Common myeloid progenitor, CD34-positive (primary cell): ENCODE data around the gene ARHGAP19.

Experiments
- CTCF ChIA-PET: fragments of 350-600 bp; sonication (Branson Sonifier 250); formaldehyde crosslinking; loops from one replicate; lab custom pipeline; 2021; ENCODE audit warnings: antibody characterized with exemption; lab: Charles Lee
- POLR2A ChIA-PET: fragments of 350-600 bp; sonication (Branson Sonifier 250); formaldehyde crosslinking; loops from one replicate; lab custom pipeline; 2021; ENCODE audit warnings: antibody characterized with exemption; lab: Charles Lee
- DNase-seq, 3 donors: peaks; one replicate each; pipeline versions ENCODE4 v3.0.0 to v3.0.0-alpha.2; 2013
- H3K27ac ChIP-seq, 2 experiments: 1 replicate in 1 of 2; 2 replicates in 1 of 2; pipeline ENCODE4 v1.7.0; 2013; ENCODE audit warnings: inconsistent platforms in 2 of 2, low read length in 2 of 2, mild to moderate bottlenecking in 2 of 2, low read depth in 1 of 2, moderate library complexity in 1 of 2; ENCODE audit not compliant: severe bottlenecking in 2 of 2, insufficient read depth in 1 of 2, poor library complexity in 1 of 2
- H3K27me3 ChIP-seq, 5 experiments: replicated peaks in 2 of 5; 1 replicate in 3 of 5; 2 replicates in 2 of 5; pipeline versions ENCODE4 v1.6.1 to v1.7.0; 2013; ENCODE audit warnings: low read length in 4 of 5, mild to moderate bottlenecking in 2 of 5, moderate library complexity in 2 of 5, inconsistent platforms in 1 of 5; ENCODE audit not compliant: insufficient read depth in 5 of 5, control insufficient read depth in 4 of 5
- H3K36me3 ChIP-seq, 4 experiments: 1 replicate in 2 of 4; 2 replicates in 2 of 4; pipeline versions ENCODE4 v1.6.1 to v1.7.0; 2013; ENCODE audit warnings: low read length in 3 of 4, control low read depth in 1 of 4, mild to moderate bottlenecking in 1 of 4; ENCODE audit not compliant: control insufficient read depth in 4 of 4, insufficient read depth in 4 of 4
- H3K4me1 ChIP-seq, 4 experiments: 1 replicate in 3 of 4; 2 replicates in 1 of 4; pipeline versions ENCODE4 v1.6.1 to v1.7.1; 2013; ENCODE audit warnings: low read length in 3 of 4, mild to moderate bottlenecking in 3 of 4, control low read depth in 1 of 4, inconsistent platforms in 1 of 4, moderate library complexity in 1 of 4; ENCODE audit not compliant: control insufficient read depth in 4 of 4, insufficient read depth in 4 of 4; ENCODE audit errors: control extremely low read depth in 1 of 4
- H3K4me3 ChIP-seq, 7 experiments: 1 replicate in 4 of 7; 2 replicates in 3 of 7; pipeline versions ENCODE4 v1.5.1 to v1.7.0; 2013; ENCODE audit warnings: mild to moderate bottlenecking in 7 of 7, low read length in 6 of 7, moderate library complexity in 6 of 7, inconsistent platforms in 2 of 7, low read depth in 2 of 7, control low read depth in 1 of 7; ENCODE audit not compliant: insufficient read depth in 4 of 7, control insufficient read depth in 1 of 7; ENCODE audit errors: extremely low read depth in 1 of 7
- H3K9me3 ChIP-seq, 5 experiments: 1 replicate in 4 of 5; 2 replicates in 1 of 5; pipeline versions ENCODE4 v1.6.1 to v1.7.1; 2013; ENCODE audit warnings: low read length in 4 of 5, mild to moderate bottlenecking in 2 of 5, inconsistent platforms in 1 of 5, low read depth in 1 of 5, moderate library complexity in 1 of 5; ENCODE audit not compliant: control insufficient read depth in 4 of 5, insufficient read depth in 2 of 5; ENCODE audit errors: control extremely low read depth in 1 of 5
- WGBS: methylation state at CpG from one replicate; pipeline ENCODE4 v1.1.5; 2013; ENCODE audit not compliant: insufficient coverage; 5-methylcytosine and 5-hydroxymethylcytosine counted together

ARHGAP19 gene

GRCh38 chr10:97178074-97178473, 114.4 kb downstream of the ARHGAP19 start:
- H3K9me3 ChIP-seq = no peaks in the 10 kb centered on the region
- no peak overlapping the region for H3K27ac ChIP-seq
- H3K36me3 ChIP-seq = no peaks in the 10 kb centered on the region
- POLR2A ChIA-PET = no interaction called here
- DNase-seq = no peak
- 87% methylated on average over 3 of the region's 5 CpGs for WGBS
- CTCF ChIA-PET = interaction anchor here (0.7 to 6.2 kb wide), 5 partner anchors 19 to 98 kb away, joined by 3 to 44 read pairs (median 7); no protein-coding TSS in a partner anchor
- no peaks in the 10 kb centered on the region for H3K4me1 ChIP-seq
- peaks cover 4 to 64% (median 26%) of the 10 kb centered on the region in 5 experiments for H3K27me3 ChIP-seq
- H3K4me3 ChIP-seq = no peak overlapping the region

DNA sequence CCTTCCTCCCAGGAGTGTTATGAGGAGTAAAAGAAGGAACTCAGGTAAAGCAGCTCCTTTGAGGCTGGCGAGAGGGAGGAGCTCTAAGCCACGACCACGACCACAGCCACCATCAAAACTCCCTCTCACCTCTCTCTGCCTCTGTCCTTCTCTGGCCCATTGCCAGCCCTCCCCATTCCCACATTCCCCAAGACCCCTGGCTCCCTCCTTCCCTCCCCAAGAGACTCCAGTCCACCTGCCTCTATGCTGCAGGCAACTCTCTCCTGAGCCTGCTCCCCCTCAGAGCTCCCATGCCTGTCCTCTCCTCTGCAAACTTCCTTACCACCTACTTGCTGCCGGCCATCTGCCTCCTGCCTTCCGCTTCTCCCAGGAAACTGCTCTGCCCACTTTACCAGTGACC, 116.2 kb downstream of the ARHGAP19 start:
- POLR2A ChIA-PET = no interaction called here
- CTCF ChIA-PET = interaction anchor here (1.7 kb wide), 1 partner anchor 95 kb away, joined by 6 read pairs; no protein-coding TSS in a partner anchor
- DNase-seq = no peak
- H3K36me3 ChIP-seq = no peaks in the 10 kb centered on the region
- H3K9me3 ChIP-seq = no peaks in the 10 kb centered on the region
- H3K27me3 ChIP-seq = peaks cover 4 to 57% (median 26%) of the 10 kb centered on the region in 5 experiments
- H3K4me3 ChIP-seq = no peak overlapping the region
- WGBS = 41% methylated on average over 4 of the region's 5 CpGs
- H3K4me1 ChIP-seq = no peaks in the 10 kb centered on the region
- H3K27ac ChIP-seq = no peak overlapping the region

DNA sequence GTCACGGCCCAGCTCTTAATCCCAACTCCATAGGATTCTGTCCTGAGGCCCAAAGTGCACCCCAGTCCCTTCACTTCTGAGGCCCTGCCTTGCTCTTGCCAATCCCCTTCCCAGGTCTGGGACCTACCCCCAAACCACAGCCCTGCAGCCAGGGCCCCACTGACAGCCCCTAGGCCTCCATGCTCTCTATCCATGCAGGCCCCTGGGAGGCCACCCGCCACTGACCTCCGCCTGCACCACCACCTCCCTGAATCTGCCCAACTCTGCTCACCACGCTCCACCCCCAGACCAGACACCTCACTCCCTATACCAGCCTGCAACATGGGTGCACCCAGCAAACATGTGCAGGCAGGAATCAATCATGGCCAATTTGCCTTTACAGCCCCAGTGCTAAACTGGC, 116.9 kb downstream of the ARHGAP19 start:
- Histone ChIP-seq H3K4me3 (no peak overlapping the region), H3K4me1 (no peaks in the 10 kb centered on the region), H3K36me3 (no peaks in the 10 kb centered on the region), H3K27ac (no peak overlapping the region), H3K27me3 (peaks cover 4 to 57% (median 25%) of the 10 kb centered on the region in 5 experiments), H3K9me3 (no peaks in the 10 kb centered on the region)
- ChIA-PET CTCF (interaction anchor here (0.8 to 1.1 kb wide), 2 partner anchors 21 to 28 kb away, joined by 3 to 4 read pairs; no protein-coding TSS in a partner anchor), POLR2A (no interaction called here)
- 100% methylated on average over 2 of the region's 4 CpGs for WGBS
- no peak for DNase-seq

DNA sequence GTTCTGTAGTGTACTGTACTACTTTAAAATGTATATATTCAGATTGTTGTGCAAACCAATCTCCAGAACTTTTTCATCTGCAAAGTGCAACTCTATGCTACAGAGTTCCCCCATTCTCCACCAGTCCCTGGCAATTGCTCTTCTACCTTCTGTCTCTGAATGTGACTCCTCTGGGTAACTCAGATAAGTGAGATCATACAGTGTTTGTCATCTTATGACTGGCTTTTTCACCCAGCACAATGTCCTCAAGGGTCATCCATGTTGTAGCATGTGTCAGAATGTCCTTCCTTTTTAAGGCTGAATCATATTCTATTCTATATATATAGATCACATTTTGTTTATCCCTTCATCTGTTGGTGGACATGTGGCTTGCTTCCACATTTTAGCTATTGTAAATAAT, 117.5 kb downstream of the ARHGAP19 start:
- H3K9me3 ChIP-seq = no peaks in the 10 kb centered on the region
- ChIA-PET CTCF (interaction anchor here (0.8 to 1.5 kb wide), 3 partner anchors 21 to 91 kb away, joined by 3 to 5 read pairs (median 4); no protein-coding TSS in a partner anchor), POLR2A (no interaction called here)
- H3K27ac ChIP-seq = no peak overlapping the region
- peaks cover 4 to 56% (median 22%) of the 10 kb centered on the region in 5 experiments for H3K27me3 ChIP-seq
- H3K4me3 ChIP-seq = no peak overlapping the region
- H3K36me3 ChIP-seq = no peaks in the 10 kb centered on the region
- DNase-seq = no peak
- H3K4me1 ChIP-seq = no peaks in the 10 kb centered on the region

GRCh38 chr10:97174276-97174775, 118.1 kb downstream of the ARHGAP19 start:
- WGBS = 100% methylated on average over 4 of the region's 5 CpGs
- no peak overlapping the region for H3K27ac ChIP-seq
- H3K4me1 ChIP-seq = no peaks in the 10 kb centered on the region
- H3K9me3 ChIP-seq = no peaks in the 10 kb centered on the region
- ChIA-PET CTCF (interaction anchor here (1.1 to 1.6 kb wide), 3 partner anchors 12 to 91 kb away, joined by 4 to 5 read pairs (median 5); no protein-coding TSS in a partner anchor), POLR2A (no interaction called here)
- H3K36me3 ChIP-seq = no peaks in the 10 kb centered on the region
- no peak for DNase-seq
- peaks cover 4 to 56% (median 16%) of the 10 kb centered on the region in 5 experiments for H3K27me3 ChIP-seq
- no peak overlapping the region for H3K4me3 ChIP-seq

GRCh38 chr10:97173036-97173435, 119.4 kb downstream of the ARHGAP19 start:
- no peaks in the 10 kb centered on the region for H3K4me1 ChIP-seq
- WGBS = 85% methylated on average over 2 of the region's 6 CpGs
- no peak overlapping the region for H3K27ac ChIP-seq
- POLR2A ChIA-PET = interaction anchor here (0.7 kb wide), 1 partner anchor 187 kb away, joined by 3 read pairs; no protein-coding TSS in a partner anchor
- peaks cover under 1 to 44% (median 12%) of the 10 kb centered on the region in 5 experiments for H3K27me3 ChIP-seq
- H3K36me3 ChIP-seq = no peaks in the 10 kb centered on the region
- H3K4me3 ChIP-seq = no peak overlapping the region
- no peak for DNase-seq
- no peaks in the 10 kb centered on the region for H3K9me3 ChIP-seq
- CTCF ChIA-PET = interaction anchor here (0.7 to 1.7 kb wide), 5 partner anchors 9 to 49 kb away, joined by 3 to 6 read pairs (median 3); no protein-coding TSS in a partner anchor
